ENCODE measurements around the gene MACROH2A1.

MACROH2A1 gene

GRCh38 chr5:135383803-135384495 lies 15.1 kb downstream of the MACROH2A1 start:
- DNase-seq (ENCODE audit: insufficient read length) (no peak), FAIRE-seq (no peak)
- TF ChIP-seq POLR2A (IDR thresholded peaks at IDR 0.05; ENCODE audit: low read depth, low read length) = no peak
- no peak for TF ChIP-seq TAF1 (IDR thresholded peaks at IDR 0.05; ENCODE audit: borderline replicate concordance, low read depth, low read length)
- TF ChIP-seq POLR2AphosphoS5 (IDR thresholded peaks at IDR 0.05; ENCODE audit: low read depth, low read length) = no peak

- no peak for FAIRE-seq
- TF ChIP-seq TAF1 (IDR thresholded peaks at IDR 0.05; ENCODE audit: borderline replicate concordance, low read depth, low read length) (no peak), POLR2AphosphoS5 (IDR thresholded peaks at IDR 0.05; ENCODE audit: low read depth, low read length) (no peak), POLR2A (IDR thresholded peaks at IDR 0.05; ENCODE audit: low read depth, low read length) (no peak)
- no peak for DNase-seq (ENCODE audit: insufficient read length)
Measured at GRCh38 chr5:135382981-135383380, 16.1 kb downstream of the MACROH2A1 start.

GRCh38 chr5:135382106-135382790 lies 16.8 kb downstream of the MACROH2A1 start:
- no peak for TF ChIP-seq POLR2AphosphoS5 (IDR thresholded peaks at IDR 0.05; ENCODE audit: low read depth, low read length)
- TF ChIP-seq TAF1 (IDR thresholded peaks at IDR 0.05; ENCODE audit: borderline replicate concordance, low read depth, low read length) = no peak
- TF ChIP-seq POLR2A (IDR thresholded peaks at IDR 0.05; ENCODE audit: low read depth, low read length) = no peak
- DNase-seq (ENCODE audit: insufficient read length) (no peak), FAIRE-seq (no peak)

- no peak for TF ChIP-seq POLR2A (IDR thresholded peaks at IDR 0.05; ENCODE audit: low read depth, low read length)
- no peak for TF ChIP-seq TAF1 (IDR thresholded peaks at IDR 0.05; ENCODE audit: borderline replicate concordance, low read depth, low read length)
- TF ChIP-seq POLR2AphosphoS5 (IDR thresholded peaks at IDR 0.05; ENCODE audit: low read depth, low read length) = no peak
- DNase-seq (ENCODE audit: insufficient read length) = no peak
- no peak for FAIRE-seq
Measured at GRCh38 chr5:135379046-135379654, 19.9 kb downstream of the MACROH2A1 start.

- TF ChIP-seq POLR2AphosphoS5 (IDR thresholded peaks at IDR 0.05; ENCODE audit: low read depth, low read length) (no peak), TAF1 (IDR thresholded peaks at IDR 0.05; ENCODE audit: borderline replicate concordance, low read depth, low read length) (no peak), POLR2A (IDR thresholded peaks at IDR 0.05; ENCODE audit: low read depth, low read length) (no peak)
- FAIRE-seq = no peak
Measured at GRCh38 chr5:135377751-135378680, 21.0 kb downstream of the MACROH2A1 start.

GRCh38 chr5:135376961-135377624 lies 21.9 kb downstream of the MACROH2A1 start:
- DNase-seq (ENCODE audit: insufficient read length) (peak; percentile 32), FAIRE-seq (no peak)
- TF ChIP-seq TAF1 (IDR thresholded peaks at IDR 0.05; ENCODE audit: borderline replicate concordance, low read depth, low read length) (no peak), POLR2A (IDR thresholded peaks at IDR 0.05; ENCODE audit: low read depth, low read length) (no peak), POLR2AphosphoS5 (IDR thresholded peaks at IDR 0.05; ENCODE audit: low read depth, low read length) (no peak)

More at GRCh38 chr5:135377751-135378680, 21.0 kb downstream of the MACROH2A1 start:
- DNase-seq (ENCODE audit: insufficient read length) = no peak

- TF ChIP-seq TAF1 (IDR thresholded peaks at IDR 0.05; ENCODE audit: borderline replicate concordance, low read depth, low read length) (no peak), POLR2A (IDR thresholded peaks at IDR 0.05; ENCODE audit: low read depth, low read length) (no peak), POLR2AphosphoS5 (IDR thresholded peaks at IDR 0.05; ENCODE audit: low read depth, low read length) (no peak)
- no peak for DNase-seq (ENCODE audit: insufficient read length)
- FAIRE-seq = no peak
Measured at GRCh38 chr5:135375040-135375793, 23.8 kb downstream of the MACROH2A1 start.

- no peak for FAIRE-seq
- TF ChIP-seq POLR2A (IDR thresholded peaks at IDR 0.05; ENCODE audit: low read depth, low read length) = no peak
- no peak for TF ChIP-seq POLR2AphosphoS5 (IDR thresholded peaks at IDR 0.05; ENCODE audit: low read depth, low read length)
- DNase-seq (ENCODE audit: insufficient read length) = no peak
Measured at GRCh38 chr5:135373736-135374515, 25.1 kb downstream of the MACROH2A1 start.

- FAIRE-seq = no peak
- DNase-seq (ENCODE audit: insufficient read length) = no peak
- TF ChIP-seq POLR2AphosphoS5 (IDR thresholded peaks at IDR 0.05; ENCODE audit: low read depth, low read length) = no peak; the same call in none of the 2 replicates
- TF ChIP-seq POLR2A (IDR thresholded peaks at IDR 0.05; ENCODE audit: low read depth, low read length) = no peak
- TF ChIP-seq TAF1 (IDR thresholded peaks at IDR 0.05; ENCODE audit: borderline replicate concordance, low read depth, low read length) = no peak
Measured at GRCh38 chr5:135372654-135373381, 26.2 kb downstream of the MACROH2A1 start.
